NCI-H69 (cell line): ENCODE data around the gene PRODH2.
"Not testable (repeated sequence)": the region's sequence is repeated elsewhere in the genome, so short reads cannot be mapped to it uniquely, and the experiment has no call there.

Experiments
- DNase-seq: peaks from one replicate; lab custom pipeline; 2025; lab: John Stamatoyannopoulos, UW

Gene PRODH2

DNA sequence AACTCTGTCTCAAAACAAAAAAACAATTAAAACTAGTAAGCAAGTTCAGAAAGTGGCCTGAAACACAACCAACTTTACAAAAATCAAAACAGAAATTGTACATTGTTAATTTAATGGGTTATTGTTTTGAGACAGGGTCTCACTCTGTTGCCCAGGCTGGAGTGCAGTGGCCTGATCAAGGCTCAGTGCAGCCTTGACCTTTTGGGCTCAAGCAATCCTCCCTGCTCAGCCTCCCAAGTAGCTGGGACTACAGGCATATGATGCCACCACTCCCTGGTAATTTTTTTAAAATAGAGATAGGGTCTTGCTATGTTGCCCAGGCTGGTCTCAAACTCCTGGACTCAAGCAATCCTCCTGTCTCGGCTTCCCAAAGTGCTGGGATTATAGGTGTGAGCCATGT, 17.1 kb downstream of the PRODH2 start:
- not testable (repeated sequence) for DNase-seq

DNA sequence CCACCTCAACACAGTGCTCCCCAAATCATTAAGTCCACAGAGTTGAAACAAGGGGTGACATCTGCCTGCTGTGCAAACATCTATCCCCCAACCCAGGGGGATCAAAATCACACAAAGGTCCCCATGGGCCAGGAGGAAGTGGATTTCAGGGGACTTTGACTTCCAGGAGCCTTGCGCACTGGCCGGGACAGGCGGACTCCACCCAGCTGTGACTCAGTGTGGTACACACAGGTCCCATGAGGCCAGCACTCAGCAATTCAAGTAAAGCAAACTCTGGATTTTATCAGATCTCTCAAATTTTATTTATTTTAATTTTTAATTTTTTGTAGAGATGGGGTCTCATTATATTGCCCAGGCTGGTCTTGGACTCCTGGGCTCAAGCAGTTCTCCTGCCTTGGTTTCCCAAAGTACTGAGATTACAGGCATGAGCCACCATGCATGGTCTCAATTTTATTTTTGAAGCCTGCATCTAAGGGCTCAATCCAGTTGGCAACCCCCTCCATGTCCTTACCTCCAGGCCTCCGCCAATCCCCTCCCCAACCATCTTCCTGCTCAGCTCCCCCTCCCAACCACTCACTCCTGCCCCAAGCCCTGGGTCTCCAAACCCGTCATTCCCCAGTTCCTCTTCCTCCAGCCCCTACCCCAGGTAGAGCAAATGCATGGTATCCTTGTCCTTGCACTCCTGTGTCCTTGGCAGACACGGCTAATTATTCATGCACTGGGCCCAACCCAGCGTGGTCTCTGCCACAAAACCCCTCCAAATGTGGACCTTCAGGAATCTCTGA, 19.1 kb downstream of the PRODH2 start:
- no peak for DNase-seq

DNA sequence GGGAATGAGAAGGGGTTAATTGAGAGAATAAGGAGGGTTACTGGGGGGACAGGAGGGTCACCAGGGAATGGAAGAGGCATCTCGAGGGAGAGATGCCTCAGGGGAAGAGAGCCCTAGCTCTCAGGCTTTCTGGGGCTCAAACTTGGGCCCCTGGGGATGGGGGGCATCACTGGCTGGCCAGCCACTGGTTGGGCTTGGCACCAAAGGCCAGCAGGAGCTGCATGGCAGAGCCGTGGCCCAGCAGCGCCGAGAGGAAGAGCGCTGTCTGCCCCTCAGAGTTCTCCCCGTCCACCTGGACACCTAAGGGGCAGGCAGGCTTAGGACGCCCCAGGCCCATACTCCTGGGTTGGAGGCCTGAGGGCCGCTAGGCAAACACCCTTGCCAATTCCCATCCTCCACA, 19.8 kb downstream of the PRODH2 start:
- no peak for DNase-seq

DNA sequence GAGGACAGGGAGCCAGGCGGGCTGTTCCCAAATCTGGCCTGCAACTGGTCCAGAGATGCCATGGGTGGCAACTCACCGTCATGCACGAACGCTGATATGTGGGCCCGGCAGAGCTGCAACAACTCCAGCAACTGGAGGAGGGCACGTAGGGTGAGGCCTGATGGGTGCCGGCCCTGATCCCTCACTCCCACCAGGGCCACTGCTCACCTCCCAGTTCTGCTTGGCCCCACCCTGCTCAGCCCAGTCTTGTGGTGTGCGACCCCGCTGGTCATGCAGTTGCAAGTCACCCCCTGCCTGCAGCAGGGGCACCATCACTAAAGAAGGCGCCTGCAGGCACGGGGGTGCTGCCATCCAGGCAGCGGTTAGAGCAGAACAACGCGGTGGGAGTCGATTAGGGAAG, 20.3 kb downstream of the PRODH2 start:
- no peak for DNase-seq

DNA sequence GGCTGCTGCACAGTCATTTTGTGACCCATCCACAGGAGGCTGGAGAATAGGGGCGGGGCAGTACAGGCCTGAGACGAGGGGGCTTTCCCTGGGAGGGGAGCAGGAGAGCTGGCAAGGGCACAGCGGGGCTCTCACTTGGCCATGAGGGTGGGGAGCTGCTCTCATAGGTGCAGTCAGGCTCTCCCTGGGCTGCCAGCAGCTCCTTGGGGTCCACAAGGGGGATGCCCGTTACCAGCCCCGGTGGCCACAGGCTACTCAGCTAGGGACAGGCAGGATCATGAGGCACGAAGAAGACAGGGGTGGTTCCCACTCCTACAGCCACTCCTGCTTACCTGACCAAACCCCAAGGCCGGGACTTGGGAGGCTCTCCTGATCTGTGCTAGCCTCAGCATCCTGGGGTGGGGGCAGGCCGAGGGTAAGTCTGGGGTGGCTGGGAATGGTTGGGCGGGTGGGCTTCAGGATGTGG, 20.8 kb downstream of the PRODH2 start:
- DNase-seq = no peak

DNA sequence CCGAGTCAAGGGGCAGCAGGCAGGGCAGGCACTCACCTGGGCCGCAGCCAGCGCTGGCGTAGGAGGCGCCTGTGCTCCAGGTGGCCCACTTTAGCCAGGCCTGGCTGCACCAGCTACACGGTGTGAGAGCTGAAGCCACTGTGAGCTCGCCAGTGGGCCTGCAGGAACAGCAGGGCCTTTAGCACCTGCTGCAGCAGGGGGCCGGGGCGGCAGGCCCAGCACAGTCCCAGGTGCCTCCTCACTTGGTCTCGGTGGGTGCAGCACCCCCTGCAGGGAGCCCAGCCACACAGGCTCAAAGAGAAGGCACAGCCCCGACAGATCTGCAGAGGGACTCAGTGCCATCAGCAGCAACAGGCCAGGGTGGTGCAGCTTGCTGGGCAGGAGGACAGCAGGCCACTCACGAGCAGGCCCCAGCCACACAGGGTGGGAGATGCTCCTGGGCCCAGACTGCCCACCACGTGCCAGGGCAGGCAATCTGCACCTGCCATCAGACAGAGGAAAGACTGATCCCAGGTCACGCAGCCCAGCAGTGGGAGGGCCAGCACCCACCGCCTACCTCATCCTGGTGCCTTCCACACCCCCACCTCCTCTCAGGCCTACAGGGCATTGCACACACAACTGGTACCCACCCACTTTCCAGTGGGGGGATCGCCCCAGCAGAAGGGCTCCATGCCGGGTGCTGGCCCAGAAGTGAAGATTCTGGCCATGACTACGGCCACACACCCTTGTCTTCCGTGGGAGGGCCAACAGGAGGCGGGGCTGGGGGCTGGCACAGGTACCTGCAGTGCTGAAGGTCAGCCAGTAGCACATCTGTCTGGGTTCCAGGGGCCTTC, 21.4 kb downstream of the PRODH2 start:
- peak; percentile 35 for DNase-seq

DNA sequence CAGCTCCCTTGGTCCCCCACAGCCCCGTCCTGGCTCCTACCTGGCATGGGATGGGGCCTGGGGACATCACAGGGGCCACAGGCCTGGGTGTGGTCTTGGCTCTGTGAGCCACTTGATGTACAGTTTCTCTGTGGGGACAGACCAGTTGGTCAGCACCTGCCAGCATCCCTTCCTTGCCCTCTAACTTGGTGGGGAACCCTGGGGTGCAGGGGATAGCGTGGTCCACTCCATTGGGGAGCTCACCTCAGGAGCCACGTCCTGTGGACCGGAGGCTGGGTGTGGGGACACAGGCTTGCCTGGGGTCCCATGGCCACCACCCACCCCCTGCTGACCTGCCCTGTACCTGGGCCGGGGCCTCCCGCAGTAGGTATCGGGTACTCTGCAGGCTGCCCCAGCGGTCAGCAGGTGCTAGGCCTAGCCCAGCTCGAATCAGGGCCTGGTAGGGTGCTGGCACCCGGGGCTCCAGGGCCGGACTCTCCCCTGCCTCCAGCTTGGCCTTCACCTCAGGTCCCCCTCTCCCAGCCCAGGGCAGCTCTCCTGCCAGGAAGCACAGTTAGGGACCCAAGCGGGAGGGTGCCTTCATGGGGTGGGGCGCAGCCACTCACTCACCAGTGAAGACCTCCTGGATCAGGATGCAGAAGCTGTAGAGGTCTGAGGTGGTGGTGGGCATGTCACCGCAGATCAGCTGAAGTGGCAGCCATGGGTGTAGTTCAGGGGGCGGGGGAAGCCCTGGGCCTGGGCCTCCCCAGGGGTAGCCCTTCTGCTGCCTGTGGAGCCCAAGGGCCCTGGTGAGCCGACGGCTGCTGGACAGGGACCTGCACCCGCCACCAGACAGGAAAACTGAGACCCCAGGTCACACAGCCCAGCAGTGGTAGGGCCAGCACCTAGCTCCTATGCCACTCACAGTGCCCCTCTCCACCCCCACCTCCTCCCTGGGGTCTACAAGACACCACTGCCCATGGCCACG, 22.4 kb downstream of the PRODH2 start:
- no peak for DNase-seq

DNA sequence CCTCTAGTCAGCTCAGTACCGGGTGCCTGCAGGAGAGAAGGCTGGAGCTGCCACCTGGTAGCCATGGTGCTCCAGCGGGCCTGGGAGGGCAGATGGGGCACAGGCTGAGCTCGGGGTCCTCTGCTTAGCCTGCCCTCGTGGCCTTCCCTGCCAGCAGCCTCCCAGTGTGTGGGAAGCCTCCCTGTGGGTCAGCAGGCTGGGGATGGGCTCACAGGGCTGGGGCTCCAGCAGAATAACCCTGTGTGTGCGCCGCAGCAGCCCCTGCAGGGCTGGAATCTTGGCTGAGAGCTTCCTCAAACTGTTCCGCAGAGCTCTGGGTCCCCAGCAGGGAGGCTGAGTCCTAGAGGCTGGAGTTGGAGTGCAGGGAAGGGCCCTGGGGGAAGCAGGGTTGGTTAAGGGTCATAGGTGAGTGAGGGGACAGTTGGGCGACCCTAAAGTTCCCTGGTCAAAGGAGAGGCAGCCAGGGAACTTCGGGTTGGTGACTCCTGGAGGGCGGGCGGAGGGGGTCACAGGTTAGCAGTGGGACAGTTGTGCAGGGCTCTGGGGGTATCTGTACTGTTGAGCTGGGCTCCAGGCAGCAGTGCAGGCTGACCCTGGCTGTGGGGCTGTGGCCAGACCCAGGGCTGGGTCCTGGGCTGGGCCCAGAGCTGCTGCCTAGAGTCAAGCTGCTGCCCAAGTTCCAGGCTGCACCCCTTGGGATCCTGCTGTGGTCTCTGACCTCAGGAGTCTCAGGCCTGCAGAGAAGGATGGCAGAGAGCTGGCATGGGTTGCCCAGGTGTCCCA, 23.3 kb downstream of the PRODH2 start:
- no peak for DNase-seq

DNA sequence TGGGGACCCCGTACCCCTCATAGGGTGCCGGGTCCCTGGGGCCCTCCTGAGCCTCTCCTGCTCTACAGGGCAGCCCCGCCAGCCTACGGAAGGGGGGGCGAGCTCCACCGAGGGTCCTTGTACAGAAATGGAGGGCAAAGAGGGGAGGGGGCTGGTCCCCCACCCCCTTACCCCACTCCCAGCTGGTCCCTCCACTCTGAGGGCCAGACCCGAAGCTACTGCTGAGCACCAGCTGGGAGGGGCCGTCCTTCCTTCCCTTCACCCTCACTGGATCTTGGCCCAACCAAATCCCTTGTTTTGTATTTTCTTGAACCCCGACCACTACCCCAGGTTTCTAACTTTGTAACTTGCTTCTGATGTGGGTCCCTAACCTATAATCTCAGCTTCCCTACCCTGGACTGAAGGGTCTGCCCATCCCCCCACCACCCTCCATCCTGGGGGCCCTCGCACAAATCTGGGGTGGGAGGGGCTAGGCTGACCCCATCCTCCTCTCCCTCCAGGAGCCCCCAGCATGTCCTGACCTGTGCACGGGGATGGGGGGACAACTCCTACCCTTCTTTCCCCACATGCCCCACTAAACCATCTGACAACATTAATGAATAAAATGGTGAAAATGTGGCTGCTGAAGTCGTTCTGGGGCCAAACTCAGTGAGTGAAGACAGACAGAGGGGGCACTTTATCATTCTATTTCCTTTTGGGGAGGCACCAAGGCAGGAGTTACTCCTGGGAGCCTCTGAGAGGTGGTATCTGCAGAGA, 24.3 kb downstream of the PRODH2 start:
- no peak for DNase-seq

DNA sequence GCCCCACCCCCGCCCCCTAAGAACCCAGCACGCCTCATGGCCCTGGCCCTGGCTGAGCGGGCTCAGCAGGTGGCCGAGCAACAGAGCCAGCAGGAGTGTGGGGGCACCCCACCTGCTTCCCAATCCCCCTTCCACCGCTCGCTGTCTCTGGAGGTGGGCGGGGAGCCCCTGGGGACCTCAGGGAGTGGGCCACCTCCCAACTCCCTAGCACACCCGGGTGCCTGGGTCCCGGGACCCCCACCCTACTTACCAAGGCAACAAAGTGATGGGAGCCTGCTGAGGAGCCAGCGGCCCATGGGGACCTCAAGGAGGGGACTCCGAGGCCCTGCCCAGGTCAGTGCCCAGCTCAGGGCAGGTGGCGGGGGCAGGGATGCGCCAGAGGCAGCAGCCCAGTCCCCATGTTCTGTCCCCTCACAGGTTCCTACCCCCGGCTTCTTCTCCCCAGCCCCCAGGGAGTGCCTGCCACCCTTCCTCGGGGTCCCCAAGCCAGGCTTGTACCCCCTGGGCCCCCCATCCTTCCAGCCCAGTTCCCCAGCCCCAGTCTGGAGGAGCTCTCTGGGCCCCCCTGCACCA, 25.3 kb downstream of the PRODH2 start:
- DNase-seq = no peak

DNA sequence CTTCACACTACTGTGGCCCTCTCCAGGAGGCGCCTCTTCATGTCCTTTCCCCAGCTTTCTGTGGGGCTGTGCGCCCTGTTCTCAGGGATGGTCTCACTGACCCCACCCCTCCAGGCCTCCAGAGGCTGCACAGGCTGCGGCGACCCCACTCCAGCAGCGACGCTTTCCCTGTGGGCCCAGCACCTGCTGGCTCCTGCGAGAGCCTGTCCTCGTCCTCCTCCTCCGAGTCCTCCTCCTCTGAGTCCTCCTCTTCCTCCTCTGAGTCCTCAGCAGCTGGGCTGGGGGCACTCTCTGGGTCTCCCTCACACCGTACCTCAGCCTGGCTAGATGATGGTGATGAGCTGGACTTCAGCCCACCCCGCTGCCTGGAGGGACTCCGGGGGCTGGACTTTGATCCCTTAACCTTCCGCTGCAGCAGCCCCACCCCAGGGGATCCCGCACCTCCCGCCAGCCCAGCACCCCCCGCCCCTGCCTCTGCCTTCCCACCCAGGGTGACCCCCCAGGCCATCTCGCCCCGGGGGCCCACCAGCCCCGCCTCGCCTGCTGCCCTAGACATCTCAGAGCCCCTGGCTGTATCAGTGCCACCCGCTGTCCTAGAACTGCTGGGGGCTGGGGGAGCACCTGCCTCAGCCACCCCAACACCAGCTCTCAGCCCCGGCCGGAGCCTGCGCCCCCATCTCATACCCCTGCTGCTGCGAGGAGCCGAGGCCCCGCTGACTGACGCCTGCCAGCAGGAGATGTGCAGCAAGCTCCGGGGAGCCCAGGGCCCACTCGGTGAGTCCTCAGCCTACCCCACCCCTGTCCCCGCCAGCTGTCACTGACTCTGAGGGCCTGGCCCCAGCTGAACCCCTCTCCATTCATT, 26.1 kb downstream of the PRODH2 start:
- no peak for DNase-seq

DNA sequence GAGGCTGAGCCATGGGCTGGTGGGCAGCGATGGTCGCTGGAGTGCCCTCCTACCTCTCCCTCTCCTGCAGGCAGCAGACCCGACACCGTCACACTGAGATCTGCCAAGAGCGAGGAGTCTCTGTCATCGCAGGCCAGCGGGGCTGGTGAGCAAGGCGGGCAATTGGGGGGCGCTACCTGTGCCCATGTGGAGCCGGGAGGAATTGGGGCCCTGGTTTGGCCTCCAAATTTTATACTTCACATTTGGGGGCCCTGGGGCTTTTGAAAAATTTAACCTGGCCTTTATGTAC, 27.4 kb downstream of the PRODH2 start:
- no peak for DNase-seq

DNA sequence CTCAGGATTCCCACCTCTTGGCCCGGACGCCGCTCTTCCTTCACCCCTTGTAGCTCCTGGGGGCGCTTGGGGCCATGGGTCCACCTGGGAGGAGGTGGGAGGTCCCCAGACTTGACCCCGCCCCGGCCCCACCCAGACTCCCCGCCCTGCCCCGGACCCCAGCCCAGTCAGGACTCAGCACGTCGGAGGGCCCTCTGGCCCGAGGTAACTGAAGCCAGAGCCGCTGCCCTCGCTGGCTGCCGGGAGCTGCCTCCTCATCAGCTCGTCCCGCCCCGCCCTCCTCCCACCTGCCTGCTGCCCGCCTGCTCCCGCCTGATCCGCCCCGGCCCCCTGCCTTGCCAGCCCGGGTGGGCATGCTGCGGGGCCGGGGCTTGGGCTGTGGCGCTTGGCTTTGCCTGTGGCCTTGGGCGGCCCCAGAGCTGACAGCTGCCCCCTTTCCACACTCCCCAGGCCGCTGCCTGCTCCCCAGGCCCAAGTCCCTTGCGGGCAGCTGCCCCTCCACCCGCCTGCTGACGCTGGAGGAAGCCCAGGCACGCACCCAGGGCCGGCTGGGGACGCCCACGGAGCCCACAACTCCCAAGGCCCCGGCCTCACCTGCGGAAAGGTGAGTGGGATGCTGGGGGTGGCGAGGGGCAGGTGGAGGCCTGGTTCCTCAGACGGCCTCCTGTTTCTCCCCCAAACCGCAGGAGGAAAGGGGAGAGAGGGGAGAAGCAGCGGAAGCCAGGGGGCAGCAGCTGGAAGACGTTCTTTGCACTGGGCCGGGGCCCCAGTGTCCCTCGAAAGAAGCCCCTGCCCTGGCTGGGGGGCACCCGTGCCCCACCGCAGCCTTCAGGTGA, 27.9 kb downstream of the PRODH2 start:
- no peak for DNase-seq

DNA sequence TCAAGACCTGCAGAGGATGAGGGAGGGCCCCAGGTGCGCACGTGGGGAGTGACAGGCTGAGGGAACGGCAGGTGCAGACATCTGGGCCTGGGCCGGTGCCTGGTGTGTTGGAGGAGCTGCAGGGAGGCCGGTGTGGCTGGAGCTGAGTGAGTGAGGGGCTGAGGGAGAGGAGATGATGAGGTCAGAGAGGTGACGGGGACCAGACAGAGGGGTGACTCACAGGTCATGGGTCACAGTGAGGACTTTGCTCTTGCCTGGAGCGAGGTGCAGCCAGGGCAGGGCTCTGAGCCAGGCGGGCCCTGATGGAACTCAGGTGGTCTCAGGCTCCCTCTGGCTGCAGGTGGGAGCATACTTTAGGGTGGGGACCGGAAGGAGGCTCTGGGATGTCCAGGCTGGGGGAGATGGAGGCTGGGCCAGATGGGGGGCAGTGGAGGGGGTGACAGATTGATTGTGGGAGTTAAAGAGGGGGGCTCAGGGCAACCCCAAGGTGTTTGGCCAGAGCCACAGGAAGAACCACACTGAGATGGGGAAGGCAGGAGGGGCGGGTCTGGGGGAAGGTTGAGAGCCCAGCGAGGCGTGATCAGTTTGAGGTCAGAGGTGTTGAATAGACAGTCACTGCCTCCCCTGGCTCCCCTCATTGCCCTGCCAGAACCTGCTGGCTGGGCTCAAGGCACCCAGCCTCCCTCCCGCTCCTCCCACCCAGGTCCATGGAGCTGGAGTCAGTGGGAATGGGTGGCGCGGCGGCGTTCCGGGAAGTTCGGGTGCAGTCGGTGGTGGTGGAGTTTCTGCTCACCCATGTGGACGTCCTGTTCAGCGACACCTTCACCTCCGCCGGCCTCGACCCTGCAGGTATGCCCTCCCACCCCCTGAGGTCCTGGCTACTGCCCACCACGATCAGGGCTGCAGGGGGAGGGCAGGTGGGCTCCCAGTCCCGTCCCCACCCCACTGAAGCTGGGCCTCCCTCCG, 28.9 kb downstream of the PRODH2 start:
- no peak for DNase-seq

DNA sequence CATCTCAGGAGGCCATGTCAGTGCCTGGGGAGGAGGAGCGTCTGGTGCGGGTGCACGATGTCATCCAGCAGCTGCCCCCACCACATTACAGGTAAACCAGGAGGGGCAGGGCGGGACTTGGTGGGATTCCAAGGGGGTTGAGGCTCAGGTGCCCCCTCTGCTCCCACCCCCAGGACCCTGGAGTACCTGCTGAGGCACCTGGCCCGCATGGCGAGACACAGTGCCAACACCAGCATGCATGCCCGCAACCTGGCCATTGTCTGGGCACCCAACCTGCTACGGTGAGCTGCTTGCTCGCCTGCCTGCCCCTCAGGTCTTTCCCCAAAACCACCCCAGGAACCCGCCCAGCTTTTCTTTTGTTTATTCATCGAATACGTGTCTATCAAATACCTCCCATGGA, 30.1 kb downstream of the PRODH2 start:
- DNase-seq = no peak

DNA sequence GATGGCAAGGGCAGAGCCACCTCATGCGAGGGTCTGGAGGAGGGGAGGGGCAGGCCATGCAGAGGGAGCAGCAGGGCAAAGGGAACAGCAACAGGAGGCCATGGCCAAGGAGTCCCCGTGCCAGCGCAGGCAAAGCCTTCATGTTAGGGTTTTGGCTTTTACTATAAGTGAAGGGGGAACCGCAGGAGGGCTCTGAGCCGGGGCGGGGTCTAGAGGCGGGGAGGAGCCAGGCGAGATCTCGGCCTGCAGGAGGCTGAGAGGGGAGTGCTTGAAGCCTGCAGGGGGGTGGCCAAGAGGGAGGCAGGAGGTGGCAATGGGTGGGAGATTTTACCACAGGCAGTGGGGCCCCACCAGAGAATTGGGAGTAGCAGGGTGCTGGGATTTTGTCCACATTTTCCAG, 31.0 kb downstream of the PRODH2 start:
- DNase-seq = no peak

DNA sequence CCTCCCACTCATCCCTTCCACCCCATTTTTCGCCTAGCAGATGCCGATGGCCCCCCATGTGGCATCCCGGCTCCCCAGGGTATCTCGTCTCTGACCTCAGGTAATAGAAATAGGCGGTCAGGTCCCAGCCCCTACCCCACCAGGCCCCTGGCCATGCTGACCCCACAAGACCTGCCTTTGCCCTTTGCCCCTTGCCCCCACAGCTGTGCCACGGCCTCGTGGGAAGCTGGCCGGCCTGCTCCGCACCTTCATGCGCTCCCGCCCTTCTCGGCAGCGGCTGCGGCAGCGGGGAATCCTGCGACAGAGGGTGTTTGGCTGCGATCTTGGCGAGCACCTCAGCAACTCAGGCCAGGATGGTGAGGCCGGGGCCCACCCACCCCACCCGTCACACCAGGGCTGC, 31.9 kb downstream of the PRODH2 start:
- no peak for DNase-seq
